Transverse colon (tissue), 4 donors: ENCODE data around the gene TMEM44. TPM values are rescaled to one million over a fixed set of nuclear protein-coding genes. Genes with fewer than 3 reads are reported as not detected.
A peak's percentile ranks its signal among the peaks of the same experiment; 100 is the strongest.

Source experiments
- DNase-seq: peaks from one replicate; pipeline ENCODE4 v3.0.0-alpha.2; 2019
- H3K27ac ChIP-seq, 4 donors: fragments of 200-600 bp; sonication (generic); 2 replicates each; pipeline ENCODE4 v1.5.1; 2016 to 2018; ENCODE audit warnings: inconsistent platforms in 4 of 4
- H3K27me3 ChIP-seq: fragments of 200-600 bp; sonication (generic); 2 replicates; pipeline ENCODE4 v1.5.1; 2017; ENCODE audit warnings: inconsistent platforms
- H3K36me3 ChIP-seq, 4 donors: fragments of 200-600 bp; sonication (generic); 2 replicates each; pipeline ENCODE4 v1.5.1; 2017 to 2019; ENCODE audit warnings: inconsistent platforms in 4 of 4
- H3K4me1 ChIP-seq, 4 donors: fragments of 200-600 bp; sonication (generic); 2 replicates each; pipeline ENCODE4 v1.5.1; 2017 to 2020; ENCODE audit warnings: inconsistent platforms in 4 of 4
- H3K4me3 ChIP-seq, 4 donors: fragments of 200-600 bp; sonication (generic); 1 replicate in 1 of 4; 2 replicates in 3 of 4; pipeline versions ENCODE4 v1.5.1 to v1.6.1; 2017 to 2019; ENCODE audit warnings: inconsistent platforms in 4 of 4
- H3K9me3 ChIP-seq, 2 donors: fragments of 200-600 bp; sonication (generic); 2 replicates each; pipeline ENCODE4 v1.5.1; 2017 to 2019; ENCODE audit warnings: inconsistent platforms in 2 of 2
- EP300 ChIP-seq: sonication (generic); formaldehyde crosslinking; IDR thresholded peaks from one replicate; pipeline ENCODE4 v1.6.1; 2017; ENCODE audit warnings: antibody characterized with exemption, low read depth
- POLR2A ChIP-seq: fragments of 450-650 bp; IDR thresholded peaks from one replicate; pipeline ENCODE4 v1.6.1; 2016; ENCODE audit warnings: antibody characterized with exemption, mild to moderate bottlenecking, moderate library complexity
- POLR2AphosphoS5 ChIP-seq, 3 donors: sonication (generic); formaldehyde crosslinking; IDR thresholded peaks; one replicate each; pipeline ENCODE4 v1.6.1; 2016; ENCODE audit warnings: antibody characterized with exemption in 3 of 3
- WGBS, 2 donors: methylation state at CpG; one replicate each; pipeline ENCODE4 v1.1.5; 2018; ENCODE audit warnings: low coverage in 1 of 2; 5-methylcytosine and 5-hydroxymethylcytosine counted together
- in situ Hi-C, 4 donors: fragments of 200-750 bp; cut with MboI; loops; one replicate each; pipeline versions ENCODE4 v1.15.0 to v1.15.1; 2017; ENCODE audit warnings: low sequenced_read_pairs in 3 of 4, low pct_ligation_motif_present in 1 of 4, low pct_unique_long_range_greater_than_20kb in 1 of 4
- intact Hi-C: fragments of 100-400 bp; cut with DNase I; formaldehyde crosslinking; loops from one replicate; pipeline ENCODE4 v1.15.1; 2023; ENCODE audit warnings: low total_unique reads
- total RNA-seq, 4 donors: library from RNA; depleted of rRNA; stranded (reverse); fragments of >200 nt; gene quantifications; one replicate each; pipeline ENCODE4 v1.1.0, GENCODE V29; 2016
- TF ChIP-seq, protein P1 (sequence below), 5 experiments: fragments of 200-600 bp in 3 of 5; fragments of 450-650 bp in 2 of 5; sonication (generic) in 3 of 5; IDR thresholded peaks; 1 replicate in 2 of 5; 2 replicates in 3 of 5; pipeline ENCODE4 v1.5.1; 2016 to 2017; ENCODE audit warnings: antibody characterized with exemption in 5 of 5, inconsistent platforms in 3 of 5, mild to moderate bottlenecking in 2 of 5, moderate library complexity in 1 of 5

TMEM44 gene
- total RNA-seq, 4 donors from 2014 or later = 52.0 to 101 (median 58.8) TPM

- in situ Hi-C loops (loop anchor here in 2 of 4 donors (5.0 to 10.0 kb wide), 2 partner anchors 93 to 100 kb away; no protein-coding TSS in a partner anchor), intact Hi-C loops (no loop called here)
- Histone ChIP-seq H3K27me3 (no peaks in the 10 kb centered on the region), H3K36me3 (no peaks in the 10 kb centered on the region), H3K27ac (no peak overlapping the region), H3K4me3 (no peak overlapping the region), H3K9me3 (no peaks in the 10 kb centered on the region), H3K4me1 (no peaks in the 10 kb centered on the region)
- DNase-seq = no peak
- WGBS, 2 donors = 50 to 74% methylated on average over 2 to 15 of the region's 15 CpGs
- TF ChIP-seq EP300 (no peak), POLR2AphosphoS5 (IDR thresholded peaks at IDR 0.05) (no peak), POLR2A (no peak)
- TF ChIP-seq, protein P1, sequence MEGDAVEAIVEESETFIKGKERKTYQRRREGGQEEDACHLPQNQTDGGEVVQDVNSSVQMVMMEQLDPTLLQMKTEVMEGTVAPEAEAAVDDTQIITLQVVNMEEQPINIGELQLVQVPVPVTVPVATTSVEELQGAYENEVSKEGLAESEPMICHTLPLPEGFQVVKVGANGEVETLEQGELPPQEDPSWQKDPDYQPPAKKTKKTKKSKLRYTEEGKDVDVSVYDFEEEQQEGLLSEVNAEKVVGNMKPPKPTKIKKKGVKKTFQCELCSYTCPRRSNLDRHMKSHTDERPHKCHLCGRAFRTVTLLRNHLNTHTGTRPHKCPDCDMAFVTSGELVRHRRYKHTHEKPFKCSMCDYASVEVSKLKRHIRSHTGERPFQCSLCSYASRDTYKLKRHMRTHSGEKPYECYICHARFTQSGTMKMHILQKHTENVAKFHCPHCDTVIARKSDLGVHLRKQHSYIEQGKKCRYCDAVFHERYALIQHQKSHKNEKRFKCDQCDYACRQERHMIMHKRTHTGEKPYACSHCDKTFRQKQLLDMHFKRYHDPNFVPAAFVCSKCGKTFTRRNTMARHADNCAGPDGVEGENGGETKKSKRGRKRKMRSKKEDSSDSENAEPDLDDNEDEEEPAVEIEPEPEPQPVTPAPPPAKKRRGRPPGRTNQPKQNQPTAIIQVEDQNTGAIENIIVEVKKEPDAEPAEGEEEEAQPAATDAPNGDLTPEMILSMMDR (IDR thresholded peaks at IDR 0.05) = no peak
These were observed 58.4 kb downstream of the TMEM44 start for GRCh38 chr3:194574639-194575483.

DNA sequence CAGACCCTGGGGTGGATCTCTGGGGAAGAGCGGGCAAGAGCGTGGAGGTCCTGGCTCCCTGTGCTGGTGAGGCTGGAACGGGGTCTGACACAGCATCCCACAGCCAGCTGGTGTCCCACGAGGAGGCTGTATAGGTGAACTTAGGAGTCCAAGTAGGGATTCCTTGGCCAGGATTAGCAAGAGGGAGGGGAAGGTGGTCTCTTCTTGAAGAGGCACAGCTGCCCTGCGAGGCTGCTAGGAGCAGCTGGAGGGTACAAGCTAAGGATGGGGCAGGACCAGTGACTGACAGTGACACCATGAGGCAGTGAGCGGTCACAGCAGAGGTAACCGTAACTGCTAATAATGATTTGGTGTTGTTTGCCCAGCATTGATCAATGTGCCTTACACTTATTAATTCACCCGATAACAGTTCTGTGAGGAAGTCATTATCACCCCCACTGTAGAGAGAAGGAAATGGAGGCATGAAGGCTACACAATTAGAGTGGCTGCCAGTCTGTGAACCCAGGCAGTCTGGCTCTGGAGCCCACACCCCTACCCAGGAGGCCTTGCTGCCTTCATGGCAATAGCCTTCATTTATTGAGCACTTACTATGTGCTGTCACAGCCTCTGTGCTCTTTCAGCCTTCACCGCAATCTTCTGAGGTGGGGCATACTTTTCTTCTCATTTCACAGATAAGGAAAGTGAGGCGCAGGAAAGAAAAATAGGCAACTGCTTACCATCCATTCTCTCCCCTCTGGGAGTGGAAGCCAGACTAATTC lies 59.4 kb downstream of the TMEM44 start:
- intact Hi-C loops = no loop called here
- no peak overlapping the region for H3K27ac ChIP-seq

DNA sequence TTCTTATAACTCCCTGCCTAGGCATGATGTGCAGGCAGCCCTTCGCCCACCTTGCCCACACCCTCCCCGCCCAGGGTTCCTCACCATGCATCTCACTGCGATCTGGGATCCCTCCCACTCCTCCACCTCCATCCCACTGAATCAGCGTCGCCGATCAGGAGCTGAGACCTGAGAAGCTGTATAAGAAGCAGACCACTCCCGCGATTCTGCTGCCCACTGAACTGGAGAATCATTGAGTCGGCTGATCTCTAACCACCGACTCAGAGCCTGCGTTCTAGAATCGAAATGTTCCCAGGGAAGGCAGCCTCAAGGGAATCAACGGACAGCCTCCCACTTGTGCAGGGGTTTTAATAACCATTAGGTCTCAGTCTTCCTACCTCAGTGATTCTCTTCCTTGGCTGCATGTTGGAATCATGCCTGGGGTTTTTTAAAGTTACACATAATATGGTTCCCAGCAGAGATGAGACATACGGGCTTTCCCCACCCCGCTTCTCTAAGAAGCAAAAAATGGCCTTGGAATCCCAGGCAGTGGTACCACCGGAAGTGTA lies 60.2 kb downstream of the TMEM44 start:
- 69 to 78% methylated on average over 4 to 16 of the region's 16 CpGs for WGBS, 2 donors
- no peaks in the 10 kb centered on the region for H3K27me3 ChIP-seq
- in situ Hi-C loops (loop anchor here in 2 of 4 donors (5.0 to 10.0 kb wide), 2 partner anchors 91 to 98 kb away; no protein-coding TSS in a partner anchor), intact Hi-C loops (no loop called here)
- H3K27ac ChIP-seq = no peak overlapping the region
- no peaks in the 10 kb centered on the region for H3K4me1 ChIP-seq
- no peaks in the 10 kb centered on the region for H3K36me3 ChIP-seq
- no peaks in the 10 kb centered on the region for H3K9me3 ChIP-seq
- DNase-seq = no peak
- no peak overlapping the region for H3K4me3 ChIP-seq
- TF ChIP-seq, protein P1 (IDR thresholded peaks at IDR 0.05) = no peak
- TF ChIP-seq POLR2A = no peak
- no peak for TF ChIP-seq POLR2AphosphoS5 (IDR thresholded peaks at IDR 0.05)
- TF ChIP-seq EP300 = no peak

More for the DNA sequence above, 59.4 kb downstream of the TMEM44 start:
- H3K9me3 ChIP-seq = no peaks in the 10 kb centered on the region
- H3K4me3 ChIP-seq = no peak overlapping the region
- no peaks in the 10 kb centered on the region for H3K4me1 ChIP-seq
- H3K36me3 ChIP-seq = no peaks in the 10 kb centered on the region
- H3K27me3 ChIP-seq = no peaks in the 10 kb centered on the region
- WGBS, 2 donors = 55 to 75% methylated on average over 6 to 10 of the region's 10 CpGs
- peak; percentile 43 for DNase-seq
- TF ChIP-seq, protein P1 (IDR thresholded peaks at IDR 0.05) = peak; percentile 36 to 67 (median 47)
- TF ChIP-seq EP300 = no peak
- in situ Hi-C loops = loop anchor here in 2 of 4 donors (5.0 to 10.0 kb wide), 2 partner anchors 92 to 99 kb away; no protein-coding TSS in a partner anchor
